ENCODE data around the gene WNT1.

The WNT1 gene

DNA sequence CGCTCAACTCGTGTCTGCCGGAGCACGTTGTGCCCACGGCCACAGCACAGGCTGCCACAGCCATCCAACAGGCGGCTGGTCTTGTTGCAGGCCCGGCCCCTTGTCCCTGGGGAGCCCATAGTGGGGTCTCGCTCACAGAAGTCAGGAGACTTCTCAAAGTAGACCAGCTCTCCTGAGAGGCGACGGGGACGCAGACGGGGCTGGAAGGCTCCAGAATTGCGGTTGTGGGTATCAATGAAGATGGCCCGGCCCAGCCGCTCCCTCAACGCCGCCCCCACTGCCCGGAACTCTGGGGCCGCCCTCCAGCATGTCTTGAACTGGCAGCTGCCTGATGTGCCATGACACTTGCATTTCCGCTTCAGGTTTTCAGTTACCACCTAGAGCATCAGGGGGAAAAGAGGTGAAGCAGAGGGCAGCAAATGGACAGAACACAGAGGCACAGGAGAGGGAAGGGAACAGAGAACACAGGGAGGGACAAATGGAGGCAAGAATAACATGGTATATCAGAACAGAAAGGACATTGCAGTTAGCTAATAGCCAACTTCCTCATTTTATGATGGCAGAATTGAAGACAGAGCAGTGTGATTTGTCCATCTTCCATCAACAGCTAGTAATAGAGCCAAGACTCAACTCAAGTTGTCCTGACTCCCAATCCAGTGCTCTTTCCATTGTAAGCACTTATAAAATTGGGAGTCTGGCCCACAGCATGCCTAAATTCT is 11.8 kb upstream of the WNT1 start:
- in situ Hi-C loops (cut with MboI; ENCODE audit: low sequenced_read_pairs, unreplicated experiment) = no loop called here
- TF ChIP-seq CTCF (IDR thresholded peaks at IDR 0.05; ENCODE audit: borderline replicate concordance, control extremely low read depth, extremely low read depth, insufficient read depth, missing control alignments) = no peak
- DNase-seq (ENCODE audit: low spot score) = no peak

DNA sequence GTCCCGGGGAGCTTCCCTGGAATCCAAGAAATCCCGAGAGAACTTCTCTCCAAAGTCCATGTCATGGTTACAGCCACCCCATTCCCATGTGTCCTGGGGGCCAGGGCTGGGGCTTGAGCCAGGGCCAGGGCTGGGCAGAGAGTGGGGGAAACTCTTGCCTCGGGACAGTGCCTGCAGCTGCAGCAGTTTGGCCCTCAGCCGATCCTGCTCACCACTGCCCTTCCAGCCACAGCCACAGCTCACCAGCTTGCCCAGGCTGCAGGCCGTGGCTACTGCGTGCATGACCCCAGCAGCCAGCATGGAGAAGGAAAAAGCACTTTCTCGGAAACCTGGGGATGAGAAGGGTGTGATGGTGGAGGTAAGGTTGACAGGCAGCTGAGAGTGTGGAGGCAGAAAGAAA is 10.1 kb upstream of the WNT1 start:
- DNase-seq (ENCODE audit: low spot score) = no peak
- in situ Hi-C loops (cut with MboI; ENCODE audit: low sequenced_read_pairs, unreplicated experiment) = no loop called here
- no peak for TF ChIP-seq CTCF (IDR thresholded peaks at IDR 0.05; ENCODE audit: borderline replicate concordance, control extremely low read depth, extremely low read depth, insufficient read depth, missing control alignments)

- peak; percentile 76 for DNase-seq (ENCODE audit: low spot score)
- in situ Hi-C loops (cut with MboI; ENCODE audit: low sequenced_read_pairs, unreplicated experiment) = no loop called here
Measured at GRCh38 chr12:48968467-48968866, 9.7 kb upstream of the WNT1 start.

GRCh38 chr12:48969160-48969771 is 8.9 kb upstream of the WNT1 start:
- DNase-seq (ENCODE audit: low spot score) = no peak
- no peak for TF ChIP-seq CTCF (IDR thresholded peaks at IDR 0.05; ENCODE audit: borderline replicate concordance, control extremely low read depth, extremely low read depth, insufficient read depth, missing control alignments)
- in situ Hi-C loops (cut with MboI; ENCODE audit: low sequenced_read_pairs, unreplicated experiment) = no loop called here

More at GRCh38 chr12:48968467-48968866, 9.7 kb upstream of the WNT1 start:
- TF ChIP-seq CTCF (IDR thresholded peaks at IDR 0.05; ENCODE audit: borderline replicate concordance, control extremely low read depth, extremely low read depth, insufficient read depth, missing control alignments) = no peak

GRCh38 chr12:48969833-48970701 is 8.1 kb upstream of the WNT1 start:
- in situ Hi-C loops (cut with MboI; ENCODE audit: low sequenced_read_pairs, unreplicated experiment) = no loop called here
- DNase-seq (ENCODE audit: low spot score) = peak; percentile 77

More at GRCh38 chr12:48969833-48970701, 8.1 kb upstream of the WNT1 start:
- TF ChIP-seq CTCF (IDR thresholded peaks at IDR 0.05; ENCODE audit: borderline replicate concordance, control extremely low read depth, extremely low read depth, insufficient read depth, missing control alignments) = no peak

All from GM13976 (cell line).